AG20443 (cell line): ENCODE results near the gene KRTAP12-4.
"Not testable (repeated sequence)": the region's sequence is repeated elsewhere in the genome, so short reads cannot be mapped to it uniquely, and the experiment has no call there.

Experiments
- DNase-seq: peaks from one replicate; pipeline ENCODE4 v3.0.0; 2012; ENCODE audit warnings: low spot score, mixed read lengths

Gene KRTAP12-4

DNA sequence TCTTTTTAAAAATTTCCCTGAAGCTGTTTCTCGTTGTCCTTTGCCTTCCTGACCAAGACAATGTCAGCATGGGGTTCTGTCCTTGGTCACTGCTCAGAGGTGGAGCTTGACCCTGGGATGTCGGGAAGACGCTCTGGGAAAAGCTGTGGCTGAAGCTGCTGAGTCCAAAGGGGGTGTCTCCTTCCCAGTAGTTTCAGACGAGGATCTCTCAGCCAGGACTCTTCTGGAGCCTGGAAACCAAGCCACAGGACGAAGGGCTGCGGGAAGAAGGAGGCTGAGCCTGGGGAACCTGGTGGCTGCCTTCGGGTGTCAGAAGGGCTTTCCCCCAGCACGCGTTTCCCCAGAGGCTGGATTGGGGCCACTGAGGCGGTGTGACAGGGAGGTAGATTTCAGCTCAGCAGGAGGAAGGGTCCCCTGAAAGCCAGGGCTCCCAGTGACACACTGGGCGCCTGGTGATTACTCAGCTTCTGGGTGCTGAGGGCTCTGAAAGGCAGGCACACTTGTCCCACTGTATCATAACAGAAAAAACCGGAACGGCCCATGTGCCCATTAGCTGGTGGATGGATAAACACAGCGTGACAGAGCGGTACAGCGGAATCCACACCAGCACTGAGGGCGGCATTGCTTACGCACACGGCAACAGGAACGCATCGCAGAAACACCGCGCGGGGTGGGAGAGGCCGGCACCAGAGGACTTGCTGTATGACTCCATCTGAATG is 32.5 kb upstream of the KRTAP12-4 start:
- no peak for DNase-seq

DNA sequence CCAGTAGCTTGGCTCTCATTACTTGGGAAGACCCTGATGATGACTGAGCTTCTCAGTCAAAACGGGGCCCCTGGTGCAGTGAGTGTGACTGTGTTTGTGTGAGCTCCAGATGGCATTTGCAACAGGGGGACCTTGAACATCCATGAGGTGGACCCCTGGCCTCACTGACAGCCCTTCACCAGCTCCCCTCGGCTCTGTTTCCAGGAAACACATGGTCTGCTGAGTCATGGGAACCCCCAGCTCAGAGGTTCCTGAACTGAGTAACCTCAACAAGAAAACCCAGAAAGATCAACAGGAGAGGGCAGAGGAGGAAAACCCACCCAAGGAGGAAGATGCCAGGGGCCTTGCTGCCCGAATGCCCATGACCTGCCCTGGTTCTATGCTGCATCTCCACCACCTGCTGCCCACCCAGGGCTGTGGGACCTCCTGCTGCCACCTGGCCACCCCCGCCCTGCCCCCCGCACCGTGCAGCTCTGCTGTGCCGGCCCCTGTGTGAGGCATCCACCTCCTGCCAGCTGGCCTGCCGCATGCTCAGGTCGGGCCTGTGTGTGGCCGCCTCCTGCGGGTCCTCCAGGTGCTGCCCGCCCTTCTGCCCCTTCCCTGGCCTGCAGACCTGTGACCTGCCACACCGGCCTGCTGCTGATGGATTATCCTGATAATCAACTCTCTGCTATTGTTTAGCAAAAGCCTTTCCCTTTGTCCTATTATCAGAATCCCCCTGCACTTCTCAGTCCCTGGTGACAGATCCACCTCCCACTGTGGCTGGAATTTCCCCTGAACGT is 31.7 kb upstream of the KRTAP12-4 start:
- no peak for DNase-seq

- not testable (repeated sequence) for DNase-seq
Observed at GRCh38 chr21:44685050-44685449, 30.6 kb upstream of the KRTAP12-4 start.

GRCh38 chr21:44684483-44684882 is 30.0 kb upstream of the KRTAP12-4 start:
- no peak for DNase-seq

GRCh38 chr21:44684077-44684476 is 29.6 kb upstream of the KRTAP12-4 start:
- DNase-seq, result no peak

DNA sequence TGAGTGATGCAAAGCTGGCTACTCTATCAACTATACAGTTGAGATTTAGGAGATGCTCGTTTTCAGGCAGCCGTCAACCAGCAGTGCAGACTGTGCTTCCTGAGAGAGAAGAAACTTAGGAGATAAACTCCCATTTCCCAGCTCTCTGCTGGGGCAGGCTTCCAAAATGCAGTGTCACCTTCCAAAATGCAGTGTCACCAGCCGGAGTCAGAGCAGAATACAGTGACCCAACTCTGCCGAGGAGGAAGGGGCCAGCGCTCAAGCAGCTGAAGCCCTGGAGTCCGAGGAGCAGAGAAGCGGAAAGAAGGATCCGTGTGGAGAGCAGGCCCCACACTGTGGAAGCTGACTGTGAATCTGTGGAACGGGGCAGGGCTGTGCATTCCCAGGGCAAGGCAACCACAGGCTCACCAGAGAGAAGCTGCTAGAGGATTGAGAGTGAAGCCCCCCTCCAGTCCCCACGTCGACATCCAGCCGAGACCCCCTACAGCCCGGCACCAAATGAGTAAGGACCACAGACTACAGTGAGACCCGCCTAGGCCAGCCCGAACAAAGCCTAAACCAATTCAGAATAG is 28.2 kb upstream of the KRTAP12-4 start:
- DNase-seq, result no peak

DNA sequence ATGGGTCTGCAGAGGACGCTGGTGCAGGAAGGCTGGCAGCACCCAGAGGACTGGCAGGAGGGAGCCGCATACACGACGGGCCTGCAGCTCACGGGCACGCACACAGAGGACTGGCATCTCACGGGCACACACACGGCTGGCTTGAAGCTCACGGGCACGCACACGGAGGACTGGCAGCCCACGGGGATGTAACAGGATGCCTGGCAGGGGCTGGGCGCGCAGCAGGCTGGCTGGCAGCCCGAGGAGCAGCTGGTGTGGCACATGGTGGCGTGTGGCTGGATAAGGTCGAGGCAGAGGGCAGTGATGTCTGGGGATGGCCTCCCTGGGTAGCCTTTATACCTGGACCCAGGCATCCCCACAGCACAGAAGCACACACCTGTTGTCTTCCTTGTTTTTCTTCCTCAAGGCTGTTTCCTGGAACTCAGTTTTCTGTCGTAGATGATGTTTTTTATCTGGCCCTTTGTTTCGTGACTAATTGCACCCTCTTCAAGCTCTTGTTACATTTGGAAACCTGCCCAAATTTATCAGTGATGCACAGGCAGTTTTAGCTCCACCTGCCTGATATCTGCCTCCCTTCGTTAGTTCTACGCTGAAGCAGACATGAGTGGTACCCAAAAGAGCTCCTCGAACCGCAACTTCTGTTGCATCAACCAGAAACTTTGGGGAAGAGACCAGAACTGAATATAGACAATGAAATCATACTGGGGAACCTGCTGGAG is 27.6 kb upstream of the KRTAP12-4 start, which contains the start of gene KRTAP12-1:
TSS of gene KRTAP12-1 (minus strand) at position 303 of the 719 bp plus-strand sequence. CDS start at position 263, 40 bp downstream.
- no peak for DNase-seq

GRCh38 chr21:44681152-44681551 is 26.7 kb upstream of the KRTAP12-4 start:
- DNase-seq, result no peak

DNA sequence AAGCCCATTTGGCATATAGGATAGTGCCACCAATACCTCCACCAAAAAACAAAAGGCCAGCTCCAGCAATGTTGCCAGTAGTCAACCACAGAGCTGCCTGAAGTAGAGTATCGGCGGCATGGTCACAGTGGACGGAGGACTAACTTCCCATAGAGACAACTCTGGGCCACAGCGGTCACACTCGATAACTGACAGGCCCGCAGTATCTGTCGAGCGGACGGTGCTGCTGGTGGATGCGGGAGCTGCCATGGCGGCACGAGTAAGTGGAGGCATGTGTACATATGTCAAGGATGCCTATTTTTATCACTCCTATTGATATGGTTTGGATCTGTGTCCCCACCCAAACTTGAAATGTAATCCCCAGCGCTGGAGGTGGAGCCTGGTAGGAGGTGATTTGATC is 23.4 kb upstream of the KRTAP12-4 start:
- DNase-seq, result no peak

DNA sequence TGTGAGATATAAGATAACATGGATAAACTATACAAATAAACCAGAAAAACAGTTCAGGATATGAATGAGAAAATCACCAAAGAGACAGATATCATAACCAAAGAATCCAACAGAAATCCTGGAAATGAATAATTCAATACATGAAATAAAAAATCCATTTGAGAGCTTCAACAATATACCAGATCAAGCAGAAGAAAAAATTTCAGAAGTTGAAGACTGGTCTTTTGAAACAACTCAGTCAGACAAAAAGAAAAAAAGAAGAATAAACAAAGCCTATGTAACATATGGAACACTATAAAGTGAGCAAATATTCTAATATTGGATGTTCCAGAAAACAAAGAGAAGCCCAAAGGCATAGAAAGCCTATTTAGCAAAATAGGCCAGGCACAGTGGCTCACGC is 17.5 kb upstream of the KRTAP12-4 start:
- no peak for DNase-seq

DNA sequence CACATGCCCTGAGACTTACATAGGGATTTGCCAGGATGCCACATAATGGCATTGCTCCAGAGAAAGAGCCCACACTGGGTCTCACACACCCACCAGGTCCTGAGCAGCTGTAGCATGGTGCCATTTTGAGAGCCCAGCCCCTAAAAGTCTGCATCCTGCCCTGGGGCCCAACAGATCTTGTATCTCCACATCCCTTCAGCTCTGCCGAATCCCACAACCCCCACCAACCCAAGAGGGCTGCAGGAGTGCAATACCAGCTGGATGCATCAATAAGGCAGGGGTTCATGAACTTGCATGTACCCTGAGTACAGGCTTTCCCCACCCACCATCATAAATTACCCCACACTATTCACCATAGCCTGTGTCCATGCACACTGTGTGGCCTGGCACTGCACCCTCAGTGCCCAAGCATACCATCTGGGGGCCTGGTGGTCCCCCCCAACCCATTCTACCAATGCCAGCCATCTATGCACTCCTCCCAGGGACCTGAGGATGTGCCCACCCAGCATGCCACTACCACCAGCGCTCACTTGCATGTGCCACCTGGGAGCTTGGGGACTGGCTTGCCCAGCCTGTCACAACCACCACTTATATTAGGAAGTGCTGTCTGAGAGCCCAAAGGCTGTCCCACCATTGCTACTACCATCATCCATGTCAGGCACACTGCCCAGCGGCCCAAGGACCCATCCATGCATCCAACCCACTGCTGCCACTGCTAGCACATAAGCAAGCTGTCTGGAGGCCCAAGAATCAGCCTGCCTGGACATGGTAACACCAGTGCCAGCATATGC is 16.4 kb upstream of the KRTAP12-4 start:
- DNase-seq, result no peak

GRCh38 chr21:44667612-44668011 is 13.2 kb upstream of the KRTAP12-4 start:
- no peak for DNase-seq

DNA sequence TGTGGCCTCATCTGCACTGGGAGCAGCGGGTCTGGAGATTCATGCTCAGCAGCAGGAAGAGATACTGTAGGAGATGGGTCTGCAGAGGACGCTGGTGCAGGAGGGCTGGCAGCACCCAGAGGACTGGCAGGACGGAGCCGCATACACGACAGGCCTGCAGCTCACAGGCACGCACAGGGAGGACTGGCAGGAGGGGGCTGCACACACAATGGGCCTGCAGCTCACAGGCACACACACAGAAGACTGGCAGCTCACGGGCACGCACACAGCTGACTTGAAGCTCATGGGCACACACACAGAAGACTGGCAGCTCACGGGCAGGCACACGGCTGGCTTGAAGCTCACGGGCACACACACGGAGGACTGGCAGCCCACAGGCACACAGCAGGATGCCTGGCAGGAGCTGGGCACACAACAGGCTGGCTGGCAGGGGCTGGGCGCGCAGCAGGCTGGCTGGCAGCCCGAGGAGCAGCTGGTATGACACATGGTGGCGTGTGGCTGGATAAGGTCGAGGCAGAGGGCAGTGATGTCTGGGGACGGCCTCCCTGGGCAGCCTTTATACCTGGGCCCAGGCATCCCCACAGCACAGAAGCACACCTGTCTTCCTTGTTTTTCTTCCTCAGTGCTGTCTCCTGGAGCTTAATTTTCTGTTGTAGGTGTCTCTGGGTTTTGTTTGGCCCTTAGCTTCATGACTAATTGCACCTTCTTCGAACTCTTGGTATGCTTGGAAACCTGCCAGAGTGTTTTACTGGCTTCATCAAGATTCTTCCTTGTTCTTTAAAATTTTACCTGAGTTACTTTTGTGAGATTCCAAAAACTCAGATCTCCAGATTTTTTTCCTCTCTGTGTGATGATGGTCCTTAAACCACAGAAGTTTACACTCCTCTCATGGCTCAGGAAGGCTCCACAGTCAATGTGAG is 12.2 kb upstream of the KRTAP12-4 start, which contains the start of gene KRTAP12-2:
TSS of gene KRTAP12-2 (minus strand) at position 527 of the 920 bp plus-strand sequence. CDS start at position 486, 41 bp downstream.
- DNase-seq, result no peak

DNA sequence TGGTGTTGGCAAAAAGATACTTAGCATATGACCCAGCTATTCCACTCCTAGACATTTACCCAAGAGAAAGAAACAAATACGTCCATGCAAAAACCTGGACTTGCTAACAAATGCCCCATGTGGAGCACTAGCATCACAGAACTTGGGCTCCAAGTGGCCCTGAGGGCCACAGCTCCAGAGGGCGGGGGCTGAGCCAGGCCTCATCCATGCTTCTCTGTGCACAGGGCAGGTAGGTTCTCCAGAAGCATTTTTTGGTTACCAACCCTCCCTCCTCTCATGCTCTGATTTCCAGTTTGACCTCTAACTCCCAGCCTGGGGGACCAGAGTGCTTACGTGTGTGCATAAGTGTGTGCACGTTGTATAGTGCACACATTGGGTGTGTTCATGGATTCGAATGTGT is 10.2 kb upstream of the KRTAP12-4 start:
- no peak for DNase-seq

DNA sequence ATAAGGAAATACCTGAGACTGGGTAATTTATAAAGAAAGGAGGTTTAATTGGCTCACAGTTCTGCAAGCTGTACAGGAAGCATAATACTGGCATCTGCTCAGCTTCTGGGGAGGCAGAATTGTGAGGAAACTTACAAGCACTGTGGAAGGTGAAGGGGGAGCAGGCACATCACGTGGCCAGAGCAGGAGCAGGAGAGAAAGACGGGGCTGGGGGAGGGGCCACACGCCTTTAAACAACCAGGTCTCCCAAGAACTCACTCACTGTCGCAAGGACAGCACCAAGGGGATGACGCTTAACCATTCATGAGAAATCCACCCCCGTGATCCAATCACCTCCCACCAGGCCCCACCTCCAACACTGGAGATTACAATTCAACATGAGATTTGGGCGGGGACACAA is 7.1 kb upstream of the KRTAP12-4 start:
- not testable (repeated sequence) for DNase-seq

- DNase-seq, result no peak
Observed at GRCh38 chr21:44658913-44659595, 4.6 kb upstream of the KRTAP12-4 start.

- no peak for DNase-seq
Observed at GRCh38 chr21:44658541-44658910, 4.1 kb upstream of the KRTAP12-4 start.

DNA sequence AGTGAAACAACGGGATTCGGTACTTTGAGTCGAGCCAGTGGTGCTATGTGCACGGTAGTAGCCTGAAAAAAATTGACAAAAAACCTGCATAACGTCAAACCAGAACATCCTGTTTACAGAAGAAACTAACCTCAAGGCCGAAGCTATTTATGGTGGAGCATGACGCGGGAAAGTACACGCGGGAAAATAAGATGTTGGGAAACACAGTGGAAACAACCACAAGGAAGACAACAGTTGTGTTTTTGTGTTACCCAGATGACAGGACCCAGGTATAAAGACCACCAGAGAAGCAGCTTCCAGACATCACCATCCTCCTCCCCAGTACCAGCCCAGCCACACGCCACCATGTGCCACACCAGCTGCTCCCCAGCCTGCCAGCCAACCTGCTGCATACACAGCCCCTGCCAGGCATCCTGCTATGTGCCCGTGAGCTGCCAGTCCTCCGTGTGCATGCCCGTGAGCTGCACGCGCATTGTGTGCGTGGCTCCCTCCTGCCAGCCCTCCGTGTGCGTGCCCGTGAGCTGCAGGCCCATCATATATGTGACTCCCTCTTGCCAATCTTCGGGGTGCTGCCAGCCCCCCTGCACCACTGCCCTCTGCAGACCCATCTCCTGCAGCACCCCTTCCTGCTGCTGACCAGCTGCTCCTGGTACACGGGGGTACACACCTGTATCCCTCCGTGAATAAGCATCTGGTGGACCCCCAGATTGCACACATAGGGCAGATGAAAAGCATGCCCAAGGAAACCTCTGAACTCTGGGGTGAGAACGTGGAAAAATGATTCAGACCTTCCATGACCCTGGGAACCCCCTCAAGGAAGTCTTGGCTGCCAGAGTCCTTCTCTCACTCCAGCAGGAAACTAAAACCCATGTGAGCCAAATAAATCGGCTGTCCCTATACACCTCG is 3.4 kb upstream of the KRTAP12-4 start, which contains the start of gene KRTAP12-3:
TSS of gene KRTAP12-3 (plus strand) at position 298 of the 906 bp plus-strand sequence. CDS start at position 346, 48 bp downstream.
- no peak for DNase-seq
